ENCODE data around the gene SEC14L1. TPM values are rescaled to one million over a fixed set of nuclear protein-coding genes. Genes with fewer than 3 reads are reported as not detected.
"Not testable (repeated sequence)": the region's sequence is repeated elsewhere in the genome, so short reads cannot be mapped to it uniquely, and the experiment has no call there.

The SEC14L1 gene
- total RNA-seq, 4 donors from 2014 or later: 51.1 to 113 (median 81.7) TPM

GRCh38 chr17:77153999-77154586, 13.3 kb downstream of the SEC14L1 start:
- no peak for DNase-seq (ENCODE audit: low spot score in 2 of 2)
- no peaks in the 10 kb centered on the region for H3K9me3 ChIP-seq
- H3K27me3 ChIP-seq: no peaks in the 10 kb centered on the region
- no peak for TF ChIP-seq CTCF (IDR thresholded peaks at IDR 0.05)
- no peak for TF ChIP-seq EP300 (IDR thresholded peaks at IDR 0.05)
- TF ChIP-seq POLR2A (IDR thresholded peaks at IDR 0.05): no peak
- H3K4me1 ChIP-seq: peaks cover 0 to 86% (median 17%) of the 10 kb centered on the region in 4 donors
- 79 to 80% methylated on average over 8 of the region's 8 CpGs for WGBS, 2 donors
- peak overlapping the region in 3 of 4 donors; percentile 6 to 94 (median 12) for H3K27ac ChIP-seq
- no peak overlapping the region for H3K4me3 ChIP-seq
- H3K36me3 ChIP-seq: peaks cover 0 to 5% (median 0%) of the 10 kb centered on the region in 3 donors

- Histone ChIP-seq H3K27ac (peak overlapping the region in 1 of 4 donors; percentile 56), H3K4me1 (peaks cover 0 to 85% (median 19%) of the 10 kb centered on the region in 4 donors), H3K4me3 (no peak overlapping the region), H3K9me3 (no peaks in the 10 kb centered on the region), H3K36me3 (peaks cover 0 to 4% (median 0%) of the 10 kb centered on the region in 3 donors), H3K27me3 (no peaks in the 10 kb centered on the region)
- TF ChIP-seq POLR2A (IDR thresholded peaks at IDR 0.05): no peak
- no peak for DNase-seq (ENCODE audit: low spot score in 2 of 2)
- WGBS, 2 donors: 73 to 76% methylated on average over 3 of the region's 3 CpGs
Measured at GRCh38 chr17:77155125-77155524, 14.4 kb downstream of the SEC14L1 start.

DNA sequence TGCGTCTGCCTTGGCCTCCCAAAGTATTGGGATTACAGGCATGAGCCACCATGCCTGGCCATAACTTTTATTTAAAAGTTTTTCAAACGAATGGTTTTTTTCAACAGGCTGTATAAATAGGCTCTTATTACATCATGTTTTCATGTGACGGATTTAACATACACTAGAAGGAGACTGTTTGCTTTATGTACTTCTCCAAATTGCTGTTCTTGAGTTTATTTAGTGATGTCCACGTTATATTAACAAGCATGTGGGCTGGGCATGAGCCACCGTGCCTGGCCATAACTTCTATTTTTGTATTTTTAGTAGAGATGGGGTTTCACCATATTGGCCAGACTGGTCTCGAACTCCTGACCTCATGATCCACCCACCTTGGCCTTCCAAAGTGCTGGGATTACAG, 17.0 kb downstream of the SEC14L1 start:
- peaks cover 0 to 83% (median 23%) of the 10 kb centered on the region in 4 donors for H3K4me1 ChIP-seq
- not testable (repeated sequence) for DNase-seq (ENCODE audit: low spot score in 2 of 2); H3K4me3 ChIP-seq; H3K9me3 ChIP-seq; H3K36me3 ChIP-seq; H3K27ac ChIP-seq; H3K27me3 ChIP-seq
- 67 to 69% methylated on average over 6 of the region's 6 CpGs for WGBS, 2 donors

- H3K4me1 ChIP-seq: peaks cover 0 to 83% (median 41%) of the 10 kb centered on the region in 4 donors
- H3K4me3 ChIP-seq: no peak overlapping the region
- no peaks in the 10 kb centered on the region for H3K36me3 ChIP-seq
- H3K27ac ChIP-seq: peak overlapping the region in 2 of 4 donors; percentile 12 to 43
- H3K27me3 ChIP-seq: no peaks in the 10 kb centered on the region
- no peaks in the 10 kb centered on the region for H3K9me3 ChIP-seq
- TF ChIP-seq POLR2A (IDR thresholded peaks at IDR 0.05): no peak
- no peak for TF ChIP-seq EP300 (IDR thresholded peaks at IDR 0.05)
- TF ChIP-seq CTCF (IDR thresholded peaks at IDR 0.05): no peak
- 22 to 24% methylated on average over 6 of the region's 6 CpGs for WGBS, 2 donors
- no peak for DNase-seq (ENCODE audit: low spot score in 2 of 2)
Measured at GRCh38 chr17:77160091-77160874, 19.5 kb downstream of the SEC14L1 start.

GRCh38 chr17:77160875-77161530, 20.2 kb downstream of the SEC14L1 start:
- Histone ChIP-seq H3K4me3 (no peak overlapping the region), H3K36me3 (no peaks in the 10 kb centered on the region), H3K4me1 (peaks cover 0 to 83% (median 43%) of the 10 kb centered on the region in 4 donors), H3K27me3 (no peaks in the 10 kb centered on the region), H3K27ac (peak overlapping the region in 2 of 4 donors; percentile 12), H3K9me3 (no peaks in the 10 kb centered on the region)
- 73 to 80% methylated on average over 8 of the region's 8 CpGs for WGBS, 2 donors
- DNase-seq (ENCODE audit: low spot score in 2 of 2): no peak
- no peak for TF ChIP-seq EP300 (IDR thresholded peaks at IDR 0.05)
- TF ChIP-seq CTCF (IDR thresholded peaks at IDR 0.05): no peak
- no peak for TF ChIP-seq POLR2A (IDR thresholded peaks at IDR 0.05)

DNA sequence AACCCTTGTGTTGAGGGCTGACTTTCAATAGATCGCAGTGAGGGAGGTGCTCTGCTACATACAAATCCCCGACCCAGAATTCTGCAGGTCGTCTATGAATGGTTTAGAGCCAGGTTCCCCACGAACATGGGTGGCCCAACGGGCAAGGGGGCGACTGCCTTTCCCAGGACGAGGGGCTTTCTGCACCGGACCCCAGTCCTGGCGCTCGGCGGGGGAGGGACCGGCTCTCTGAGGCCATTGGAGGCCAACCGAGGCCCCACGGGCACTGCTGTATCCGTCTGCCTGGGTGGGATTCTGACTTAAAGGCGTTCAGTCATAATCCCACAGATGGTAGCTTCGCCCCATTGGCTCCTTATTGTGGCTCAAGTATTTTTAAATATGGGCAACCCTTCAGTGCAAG, 21.2 kb downstream of the SEC14L1 start:
- no peak for DNase-seq (ENCODE audit: low spot score in 2 of 2)
- Histone ChIP-seq H3K4me1 (peaks cover 0 to 81% (median 41%) of the 10 kb centered on the region in 4 donors), H3K27me3 (no peaks in the 10 kb centered on the region), H3K4me3 (no peak overlapping the region), H3K9me3 (peaks cover 0 to 2% (median 0%) of the 10 kb centered on the region in 4 donors), H3K27ac (no peak overlapping the region), H3K36me3 (peaks cover 0 to 2% (median 0%) of the 10 kb centered on the region in 3 donors)
- WGBS, 2 donors: 85 to 90% methylated on average over 13 to 17 of the region's 17 CpGs
- TF ChIP-seq EP300 (IDR thresholded peaks at IDR 0.05) (no peak), CTCF (IDR thresholded peaks at IDR 0.05) (no peak), POLR2A (IDR thresholded peaks at IDR 0.05) (no peak)
